ENCODE measurements around the gene CETP. TPM values are rescaled to one million over a fixed set of nuclear protein-coding genes. Genes with fewer than 3 reads are reported as not detected.

Gene CETP
- total RNA-seq = not detected

GRCh38 chr16:56961851-56962281 is at the start of gene CETP:
Gene CETP (plus strand): TSS chr16:56961950. CDS start chr16:56961980, 30 bp downstream.
- peaks cover 12 to 13% of the 10 kb centered on the region in 2 donors for H3K4me1 ChIP-seq (ENCODE audit: control insufficient read depth in 1 of 2, low read depth in 2 of 2)
- no peaks in the 10 kb centered on the region for H3K36me3 ChIP-seq
- no peaks in the 10 kb centered on the region for H3K9me3 ChIP-seq
- ATAC-seq (ENCODE audit: insufficient number of reproducible peaks, low FRiP score, low read depth) (no peak), DNase-seq (ENCODE audit: low spot score) (no peak)
- H3K4me3 ChIP-seq = no peak within 1 kb of the TSS
- no peaks in the 10 kb centered on the region for H3K27me3 ChIP-seq (replicated peaks; ENCODE audit: insufficient read depth)
- no peak within 1 kb of the TSS for H3K27ac ChIP-seq
- TF ChIP-seq CTCF (IDR thresholded peaks at IDR 0.05) = no peak

GRCh38 chr16:56912746-56913708 is 48.7 kb upstream of the CETP start:
- Histone ChIP-seq H3K4me1 (ENCODE audit: control insufficient read depth in 1 of 2, low read depth in 2 of 2) (peaks cover 10 to 21% of the 10 kb centered on the region in 2 donors), H3K27me3 (replicated peaks; ENCODE audit: insufficient read depth) (no peaks in the 10 kb centered on the region), H3K4me3 (no peak overlapping the region), H3K27ac (no peak overlapping the region), H3K9me3 (no peaks in the 10 kb centered on the region), H3K36me3 (no peaks in the 10 kb centered on the region)
- DNase-seq (ENCODE audit: low spot score) = no peak
- no peak for ATAC-seq (ENCODE audit: insufficient number of reproducible peaks, low FRiP score, low read depth)
- TF ChIP-seq CTCF (IDR thresholded peaks at IDR 0.05) = no peak

- ATAC-seq (ENCODE audit: insufficient number of reproducible peaks, low FRiP score, low read depth) (no peak), DNase-seq (ENCODE audit: low spot score) (no peak)
- Histone ChIP-seq H3K27me3 (replicated peaks; ENCODE audit: insufficient read depth) (no peaks in the 10 kb centered on the region), H3K4me3 (no peak overlapping the region), H3K4me1 (ENCODE audit: control insufficient read depth in 1 of 2, low read depth in 2 of 2) (peaks cover 10 to 21% of the 10 kb centered on the region in 2 donors), H3K27ac (no peak overlapping the region), H3K9me3 (no peaks in the 10 kb centered on the region), H3K36me3 (no peaks in the 10 kb centered on the region)
- TF ChIP-seq CTCF (IDR thresholded peaks at IDR 0.05) = no peak
Measured at GRCh38 chr16:56914896-56915295, 46.9 kb upstream of the CETP start.

GRCh38 chr16:56915336-56916119 is 46.2 kb upstream of the CETP start:
- H3K36me3 ChIP-seq = no peaks in the 10 kb centered on the region
- DNase-seq (ENCODE audit: low spot score) = no peak
- no peak for ATAC-seq (ENCODE audit: insufficient number of reproducible peaks, low FRiP score, low read depth)

More at GRCh38 chr16:56915336-56916119, 46.2 kb upstream of the CETP start:
- Histone ChIP-seq H3K27me3 (replicated peaks; ENCODE audit: insufficient read depth) (no peaks in the 10 kb centered on the region), H3K9me3 (no peaks in the 10 kb centered on the region), H3K4me3 (peak overlapping the region; percentile 3), H3K4me1 (ENCODE audit: control insufficient read depth in 1 of 2, low read depth in 2 of 2) (peaks cover 10 to 21% of the 10 kb centered on the region in 2 donors), H3K27ac (peak overlapping the region in 1 of 2 donors; percentile 6)
- TF ChIP-seq CTCF (IDR thresholded peaks at IDR 0.05) = no peak

Measured in thoracic aorta (tissue), 2 donors.